Retinal pigment epithelial cell (primary cell): ENCODE data around the gene HOXD10.

Source experiments
- DNase-seq: peaks from one replicate; pipeline ENCODE4 v3.0.0-alpha.2; 2010; ENCODE audit warnings: low read depth
- H3K4me3 ChIP-seq: 2 replicates; pipeline ENCODE4 v1.5.1; 2011; ENCODE audit warnings: mild to moderate bottlenecking, low read length, control low read depth, moderate library complexity
- TF ChIP-seq, protein P1 (sequence below): conservative IDR thresholded peaks from 2 replicates; pipeline ENCODE4 v1.5.1; 2011; ENCODE audit warnings: low read depth, low read length, control low read depth, inconsistent platforms

The HOXD10 gene

DNA sequence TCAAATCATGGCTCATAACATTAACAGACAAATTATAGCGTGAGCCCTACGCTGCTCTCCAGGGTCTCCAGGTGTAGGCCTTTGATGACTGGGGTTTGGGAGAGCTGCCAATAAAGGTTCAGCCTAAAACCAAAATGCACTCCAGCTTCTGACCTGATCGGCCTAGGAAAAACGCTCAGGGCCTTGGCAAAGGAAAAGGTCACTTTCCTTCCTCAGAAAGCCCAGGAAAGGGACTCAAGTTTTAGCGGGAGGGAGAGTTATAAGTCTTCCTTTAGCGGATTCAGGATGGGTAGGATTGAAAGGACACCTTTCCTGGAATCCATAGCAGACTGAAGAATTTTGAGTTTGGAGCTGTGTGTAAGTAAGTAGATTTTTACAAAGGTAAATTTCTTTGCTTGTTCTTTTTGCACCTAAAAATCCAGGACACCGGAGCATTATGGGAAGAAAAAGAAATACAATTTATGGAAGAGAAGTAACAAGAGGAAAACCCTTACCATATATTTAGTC is 41.6 kb upstream of the HOXD10 start:
- TF ChIP-seq, protein P1, sequence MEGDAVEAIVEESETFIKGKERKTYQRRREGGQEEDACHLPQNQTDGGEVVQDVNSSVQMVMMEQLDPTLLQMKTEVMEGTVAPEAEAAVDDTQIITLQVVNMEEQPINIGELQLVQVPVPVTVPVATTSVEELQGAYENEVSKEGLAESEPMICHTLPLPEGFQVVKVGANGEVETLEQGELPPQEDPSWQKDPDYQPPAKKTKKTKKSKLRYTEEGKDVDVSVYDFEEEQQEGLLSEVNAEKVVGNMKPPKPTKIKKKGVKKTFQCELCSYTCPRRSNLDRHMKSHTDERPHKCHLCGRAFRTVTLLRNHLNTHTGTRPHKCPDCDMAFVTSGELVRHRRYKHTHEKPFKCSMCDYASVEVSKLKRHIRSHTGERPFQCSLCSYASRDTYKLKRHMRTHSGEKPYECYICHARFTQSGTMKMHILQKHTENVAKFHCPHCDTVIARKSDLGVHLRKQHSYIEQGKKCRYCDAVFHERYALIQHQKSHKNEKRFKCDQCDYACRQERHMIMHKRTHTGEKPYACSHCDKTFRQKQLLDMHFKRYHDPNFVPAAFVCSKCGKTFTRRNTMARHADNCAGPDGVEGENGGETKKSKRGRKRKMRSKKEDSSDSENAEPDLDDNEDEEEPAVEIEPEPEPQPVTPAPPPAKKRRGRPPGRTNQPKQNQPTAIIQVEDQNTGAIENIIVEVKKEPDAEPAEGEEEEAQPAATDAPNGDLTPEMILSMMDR, result no peak
- H3K4me3 ChIP-seq, result no peak overlapping the region
- no peak for DNase-seq

DNA sequence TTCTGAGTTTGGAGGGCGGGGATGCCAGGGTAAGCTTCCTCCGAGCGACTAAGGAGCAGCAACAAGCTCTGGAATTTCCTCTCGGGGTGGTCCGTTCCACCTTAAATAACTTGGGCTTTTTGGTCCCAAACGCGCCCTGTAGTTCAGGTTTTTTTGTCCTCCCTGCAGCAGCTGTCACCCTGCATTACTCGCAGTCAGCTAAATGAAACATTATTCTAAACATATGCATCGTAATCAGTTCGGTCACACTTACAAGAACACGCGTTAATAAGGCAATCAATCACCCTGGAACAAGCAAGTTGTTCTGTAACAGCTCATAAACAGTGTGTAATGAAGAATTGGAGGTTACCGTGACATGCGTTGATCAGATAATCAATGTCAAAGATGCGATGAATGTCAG is 41.1 kb upstream of the HOXD10 start:
- TF ChIP-seq, protein P1, result no peak
- H3K4me3 ChIP-seq, result no peak overlapping the region
- DNase-seq, result no peak

DNA sequence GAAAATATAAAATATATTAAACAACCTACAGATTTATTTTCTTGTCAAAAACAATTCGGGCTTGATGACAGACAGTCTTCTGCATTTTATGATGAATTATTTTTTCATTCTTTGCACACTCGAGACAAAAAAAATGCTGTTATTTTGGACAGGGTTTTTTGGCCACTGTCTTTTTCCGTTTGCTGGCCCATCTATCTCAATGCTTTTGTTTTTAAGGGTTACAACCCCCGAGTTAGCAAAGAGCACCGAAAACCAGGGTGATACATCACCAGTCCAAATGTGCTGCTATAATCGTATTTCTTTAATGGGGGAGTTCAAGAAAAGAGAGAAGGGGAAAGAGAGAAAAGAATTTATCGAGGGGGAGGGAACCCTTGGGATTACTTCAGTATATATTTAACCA is 40.5 kb upstream of the HOXD10 start:
- no peak for DNase-seq
- no peak overlapping the region for H3K4me3 ChIP-seq
- TF ChIP-seq, protein P1, result no peak

DNA sequence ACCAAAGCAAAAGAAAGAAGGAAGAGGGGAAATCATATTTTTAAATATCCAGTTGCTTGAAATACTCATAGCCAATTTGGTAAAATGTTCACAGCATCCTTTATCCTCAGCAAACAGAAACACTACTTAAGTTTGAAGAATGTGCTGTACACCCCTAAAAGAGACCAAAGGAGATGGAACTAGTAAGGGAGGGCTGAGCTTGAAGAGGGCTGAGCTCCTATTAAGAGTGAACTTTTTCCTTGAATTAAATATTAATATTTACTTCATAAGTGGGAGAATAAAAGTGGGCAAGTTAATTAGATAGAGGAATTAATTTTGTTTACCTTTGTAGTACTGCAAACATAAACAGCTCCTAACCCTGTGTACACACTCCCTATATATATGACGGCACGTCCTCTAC is 39.8 kb upstream of the HOXD10 start:
- DNase-seq, result no peak
- H3K4me3 ChIP-seq, result no peak overlapping the region
- TF ChIP-seq, protein P1, result no peak

GRCh38 chr2:176078541-176079284 is 37.9 kb upstream of the HOXD10 start:
- TF ChIP-seq, protein P1, result no peak
- H3K4me3 ChIP-seq, result no peak overlapping the region

GRCh38 chr2:176079285-176079830 is 37.2 kb upstream of the HOXD10 start:
- TF ChIP-seq, protein P1, result no peak
- no peak overlapping the region for H3K4me3 ChIP-seq
- no peak for DNase-seq

More at GRCh38 chr2:176078541-176079284, 37.9 kb upstream of the HOXD10 start:
- no peak for DNase-seq
